H1 (cell line): ENCODE measurements around the gene CBLN3.

Experiments
- CEBPB ChIP-seq: IDR thresholded peaks from 2 replicates; pipeline ENCODE4 v1.6.1; 2012; ENCODE audit warnings: low read depth, low read length
- CHD2 ChIP-seq: IDR thresholded peaks from 2 replicates; pipeline ENCODE4 v1.6.1; 2012; ENCODE audit warnings: low read length, improper control_type of control experiment
- CTBP2 ChIP-seq: IDR thresholded peaks from 2 replicates; pipeline ENCODE4 v1.7.0; 2011; ENCODE audit warnings: borderline replicate concordance, mild to moderate bottlenecking, moderate library complexity, mixed read lengths, low read length; ENCODE audit not compliant: insufficient read depth, insufficient read length
- EP300 ChIP-seq, 2 experiments: IDR thresholded peaks; 1 replicate in 1 of 2; 2 replicates in 1 of 2; pipeline ENCODE4 v1.6.1; 2011 to 2012; ENCODE audit warnings: low read depth in 2 of 2, low read length in 2 of 2, mild to moderate bottlenecking in 2 of 2, borderline replicate concordance in 1 of 2, inconsistent platforms in 1 of 2, moderate library complexity in 1 of 2
- EZH2 ChIP-seq: fragments of 200-600 bp; sonication (generic); IDR thresholded peaks from 2 replicates; pipeline ENCODE4 v1.7.1; 2012; ENCODE audit warnings: low read depth, mild to moderate bottlenecking, moderate library complexity, low read length, inconsistent platforms; ENCODE audit not compliant: severe bottlenecking
- JUN ChIP-seq: IDR thresholded peaks from 2 replicates; pipeline ENCODE4 v1.6.1; 2011; ENCODE audit warnings: low read depth, mild to moderate bottlenecking, improper control_type of control experiment, low read length
- POLR2A ChIP-seq, 2 experiments: IDR thresholded peaks; 1 replicate in 1 of 2; 2 replicates in 1 of 2; pipeline ENCODE4 v1.6.1; 2011; ENCODE audit warnings: low read depth in 2 of 2, low read length in 2 of 2, mild to moderate bottlenecking in 2 of 2; ENCODE audit errors: control extremely low read depth in 1 of 2
- POLR2AphosphoS5 ChIP-seq: IDR thresholded peaks from 2 replicates; pipeline ENCODE4 v1.6.1; 2011; ENCODE audit warnings: low read depth, low read length
- SIN3A ChIP-seq, 2 experiments: IDR thresholded peaks in 1 of 2; conservative IDR thresholded peaks in 1 of 2; 2 replicates each; pipeline ENCODE4 v1.6.1; 2011 to 2012; ENCODE audit warnings: low read length in 2 of 2, improper control_type of control experiment in 1 of 2, low read depth in 1 of 2, mild to moderate bottlenecking in 1 of 2
- SIX5 ChIP-seq: IDR thresholded peaks from 2 replicates; pipeline ENCODE4 v1.6.1; 2011; ENCODE audit warnings: mild to moderate bottlenecking, low read depth, low read length
- TAF1 ChIP-seq: IDR thresholded peaks from 2 replicates; pipeline ENCODE4 v1.6.1; 2011; ENCODE audit warnings: mild to moderate bottlenecking, low read depth, low read length
- ZNF274 ChIP-seq: IDR thresholded peaks from 2 replicates; pipeline ENCODE4 v1.7.0; 2012; ENCODE audit warnings: low read length, borderline replicate concordance; ENCODE audit errors: extremely low read depth
- TF ChIP-seq, protein P1 (sequence below), 3 experiments: IDR thresholded peaks; 1 replicate in 2 of 3; 2 replicates in 1 of 3; pipeline versions ENCODE4 v1.5.1 to v1.6.1; 2011; ENCODE audit warnings: low read length in 3 of 3, mild to moderate bottlenecking in 3 of 3, inconsistent platforms in 2 of 3, low read depth in 1 of 3, moderate library complexity in 1 of 3; ENCODE audit not compliant: insufficient read depth in 1 of 3; ENCODE audit errors: control extremely low read depth in 1 of 3

DNA sequence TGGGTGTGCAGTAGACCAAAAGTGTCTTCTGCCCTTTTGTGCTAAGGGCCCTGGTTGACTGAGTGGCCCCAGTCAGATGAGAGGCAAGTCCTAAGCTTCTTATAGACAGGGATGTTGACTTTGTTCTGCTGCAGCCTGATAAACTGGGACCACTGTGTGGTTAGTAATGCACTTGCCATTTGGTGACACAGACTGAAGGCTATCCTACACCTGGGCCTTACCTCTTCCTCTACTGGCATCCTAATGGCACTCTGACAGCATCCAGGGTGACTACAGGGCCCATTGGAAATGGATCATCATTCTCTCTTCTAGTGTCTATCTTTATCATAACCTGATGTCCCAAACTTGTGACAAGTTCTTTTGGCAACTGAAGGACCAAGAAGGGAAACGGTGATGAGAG, 9.8 kb upstream of the CBLN3 start:
- TF ChIP-seq, protein P1, sequence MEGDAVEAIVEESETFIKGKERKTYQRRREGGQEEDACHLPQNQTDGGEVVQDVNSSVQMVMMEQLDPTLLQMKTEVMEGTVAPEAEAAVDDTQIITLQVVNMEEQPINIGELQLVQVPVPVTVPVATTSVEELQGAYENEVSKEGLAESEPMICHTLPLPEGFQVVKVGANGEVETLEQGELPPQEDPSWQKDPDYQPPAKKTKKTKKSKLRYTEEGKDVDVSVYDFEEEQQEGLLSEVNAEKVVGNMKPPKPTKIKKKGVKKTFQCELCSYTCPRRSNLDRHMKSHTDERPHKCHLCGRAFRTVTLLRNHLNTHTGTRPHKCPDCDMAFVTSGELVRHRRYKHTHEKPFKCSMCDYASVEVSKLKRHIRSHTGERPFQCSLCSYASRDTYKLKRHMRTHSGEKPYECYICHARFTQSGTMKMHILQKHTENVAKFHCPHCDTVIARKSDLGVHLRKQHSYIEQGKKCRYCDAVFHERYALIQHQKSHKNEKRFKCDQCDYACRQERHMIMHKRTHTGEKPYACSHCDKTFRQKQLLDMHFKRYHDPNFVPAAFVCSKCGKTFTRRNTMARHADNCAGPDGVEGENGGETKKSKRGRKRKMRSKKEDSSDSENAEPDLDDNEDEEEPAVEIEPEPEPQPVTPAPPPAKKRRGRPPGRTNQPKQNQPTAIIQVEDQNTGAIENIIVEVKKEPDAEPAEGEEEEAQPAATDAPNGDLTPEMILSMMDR (IDR thresholded peaks at IDR 0.05; ENCODE audit: control extremely low read depth in 1 of 3, insufficient read depth in 1 of 3, low read depth in 1 of 3, low read length in 3 of 3), result no peak
- TF ChIP-seq CHD2 (no peak), CTBP2 (no peak), POLR2A (IDR thresholded peaks at IDR 0.05; ENCODE audit: control extremely low read depth in 1 of 2, low read depth in 2 of 2, low read length in 2 of 2) (no peak), SIN3A (conservative IDR thresholded peaks at IDR 0.05 in 1 of 2, IDR thresholded peaks at IDR 0.05 in 1 of 2; ENCODE audit: low read depth in 1 of 2, low read length in 2 of 2) (no peak), EP300 (IDR thresholded peaks at IDR 0.05; ENCODE audit: borderline replicate concordance in 1 of 2, low read depth in 2 of 2, low read length in 2 of 2) (no peak), POLR2AphosphoS5 (no peak), EZH2 (no peak), TAF1 (no peak), CEBPB (no peak), ZNF274 (no peak), SIX5 (no peak), JUN (no peak)
